GM18517 (cell line): ENCODE results near the gene SLC35D2.
"Not testable (repeated sequence)": the region's sequence is repeated elsewhere in the genome, so short reads cannot be mapped to it uniquely, and the experiment has no call there.

Experiments
- ATAC-seq: cut with Tn5 transposase; IDR thresholded peaks from one replicate; pipeline ENCODE4 v1.9.1; 2021; ENCODE audit warnings: mild to moderate bottlenecking, moderate library complexity; ENCODE audit not compliant: unreplicated experiment

SLC35D2 gene

GRCh38 chr9:96361668-96362067, 21.8 kb downstream of the SLC35D2 start:
- ATAC-seq = no peak

DNA sequence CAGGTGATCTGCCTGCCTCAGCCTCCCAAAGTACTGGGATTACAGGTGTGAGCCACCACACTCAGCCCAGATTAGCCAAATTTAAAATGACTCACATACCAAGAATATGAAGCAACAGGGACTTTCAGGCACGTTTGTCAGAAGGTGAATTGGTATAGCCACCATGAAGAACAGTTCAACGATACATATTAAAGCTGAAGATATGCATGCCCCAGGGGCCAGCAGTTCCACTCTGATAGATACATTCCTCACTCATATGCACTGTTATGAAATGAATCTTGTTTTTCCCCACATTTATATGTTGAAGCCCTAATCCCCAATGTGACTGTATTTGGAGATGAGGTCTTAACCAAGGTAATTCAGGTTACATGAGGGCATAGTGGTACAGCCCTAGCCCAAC, 22.5 kb downstream of the SLC35D2 start:
- ATAC-seq = no peak

GRCh38 chr9:96360523-96360922, 23.0 kb downstream of the SLC35D2 start:
- ATAC-seq = not testable (repeated sequence)

DNA sequence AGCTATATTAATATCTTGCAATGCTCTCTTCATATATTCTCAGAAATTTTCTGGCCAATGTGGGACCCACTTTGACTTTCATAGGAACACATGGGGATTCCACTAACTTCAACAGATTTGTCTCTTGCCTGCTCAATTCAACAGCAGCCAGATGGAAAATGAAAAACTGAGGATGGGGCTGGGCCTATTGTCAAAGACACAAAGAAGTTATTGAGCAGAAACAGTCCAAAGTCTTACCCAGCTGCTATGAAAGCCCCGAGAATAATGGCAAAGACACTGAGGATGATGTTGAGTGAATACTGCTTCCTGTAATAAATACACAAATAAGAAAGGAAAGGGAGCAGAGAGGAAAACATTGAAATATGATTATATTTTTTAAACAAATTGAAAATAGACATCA, 32.6 kb downstream of the SLC35D2 start:
- no peak for ATAC-seq

DNA sequence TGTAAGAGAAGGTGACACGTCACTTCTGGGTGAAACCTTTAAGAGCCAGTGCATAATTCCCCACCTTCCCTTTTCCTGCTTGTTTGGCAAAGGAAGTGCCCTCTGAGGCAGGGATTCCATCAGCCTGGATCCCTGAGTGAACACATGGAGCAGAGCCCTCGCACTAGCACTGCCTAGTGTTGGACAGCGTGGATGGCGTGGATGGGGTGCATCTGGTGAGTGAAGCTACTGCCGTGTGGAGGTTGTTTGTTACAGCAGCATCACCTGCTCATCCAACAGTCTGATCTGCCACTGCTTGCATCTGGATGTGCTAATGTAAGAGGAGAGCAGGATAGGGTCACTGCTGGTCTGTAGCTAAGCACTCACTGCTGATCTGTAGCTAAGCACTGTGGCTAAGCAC, 35.2 kb downstream of the SLC35D2 start:
- no peak for ATAC-seq

DNA sequence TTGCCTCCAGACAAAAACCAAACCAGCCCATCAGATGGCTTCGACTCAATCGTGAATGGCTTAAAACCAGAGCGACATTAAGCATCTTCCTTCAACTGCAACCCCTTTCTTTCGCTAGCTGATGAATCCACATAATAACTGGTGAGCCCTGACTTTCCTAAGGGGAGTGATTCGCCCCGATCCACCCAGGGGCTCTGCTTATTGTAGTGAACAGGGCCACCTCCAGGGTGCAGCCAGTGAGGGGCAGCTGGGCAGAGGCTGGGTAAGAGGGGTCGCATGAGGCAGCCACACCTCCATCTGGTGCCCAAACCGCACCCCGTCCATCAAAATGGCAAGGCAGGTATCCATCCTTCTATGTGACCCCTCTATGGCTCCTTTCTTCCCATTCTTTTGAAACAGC, 38.0 kb downstream of the SLC35D2 start:
- no peak for ATAC-seq

DNA sequence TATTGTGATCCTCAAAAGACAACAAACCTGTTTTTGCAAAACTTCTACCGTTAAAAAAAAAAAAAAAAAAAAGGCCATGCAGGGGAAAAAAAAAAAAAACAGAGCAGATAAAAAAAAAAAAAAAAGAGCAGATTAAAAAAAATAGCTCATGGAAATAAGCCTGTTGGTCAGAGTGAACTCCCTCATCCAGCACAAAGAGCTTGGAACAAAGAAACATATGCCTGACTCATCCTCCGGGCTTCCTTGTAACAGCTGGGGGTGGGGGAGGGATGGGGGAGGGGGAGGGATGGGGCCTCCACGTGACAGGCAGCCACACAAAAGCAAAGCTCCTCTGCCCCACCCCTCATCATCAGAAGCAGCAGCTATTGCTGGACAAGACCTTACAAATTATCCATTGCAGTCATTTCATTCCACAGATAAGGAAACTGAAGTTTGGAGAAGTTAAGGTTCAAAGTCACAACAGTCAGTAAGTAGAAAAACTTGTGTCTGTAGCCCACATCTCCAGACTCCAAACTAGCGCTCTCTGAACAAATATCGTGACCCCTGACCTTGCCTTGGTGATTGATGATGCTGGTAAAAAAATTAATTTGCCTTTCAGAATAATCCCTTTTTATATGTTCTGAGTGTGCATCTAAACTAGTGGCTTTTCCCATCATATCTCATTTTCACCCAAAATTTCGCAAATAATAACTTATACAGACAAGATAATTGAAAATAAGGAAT, 38.9 kb downstream of the SLC35D2 start:
- no peak for ATAC-seq

DNA sequence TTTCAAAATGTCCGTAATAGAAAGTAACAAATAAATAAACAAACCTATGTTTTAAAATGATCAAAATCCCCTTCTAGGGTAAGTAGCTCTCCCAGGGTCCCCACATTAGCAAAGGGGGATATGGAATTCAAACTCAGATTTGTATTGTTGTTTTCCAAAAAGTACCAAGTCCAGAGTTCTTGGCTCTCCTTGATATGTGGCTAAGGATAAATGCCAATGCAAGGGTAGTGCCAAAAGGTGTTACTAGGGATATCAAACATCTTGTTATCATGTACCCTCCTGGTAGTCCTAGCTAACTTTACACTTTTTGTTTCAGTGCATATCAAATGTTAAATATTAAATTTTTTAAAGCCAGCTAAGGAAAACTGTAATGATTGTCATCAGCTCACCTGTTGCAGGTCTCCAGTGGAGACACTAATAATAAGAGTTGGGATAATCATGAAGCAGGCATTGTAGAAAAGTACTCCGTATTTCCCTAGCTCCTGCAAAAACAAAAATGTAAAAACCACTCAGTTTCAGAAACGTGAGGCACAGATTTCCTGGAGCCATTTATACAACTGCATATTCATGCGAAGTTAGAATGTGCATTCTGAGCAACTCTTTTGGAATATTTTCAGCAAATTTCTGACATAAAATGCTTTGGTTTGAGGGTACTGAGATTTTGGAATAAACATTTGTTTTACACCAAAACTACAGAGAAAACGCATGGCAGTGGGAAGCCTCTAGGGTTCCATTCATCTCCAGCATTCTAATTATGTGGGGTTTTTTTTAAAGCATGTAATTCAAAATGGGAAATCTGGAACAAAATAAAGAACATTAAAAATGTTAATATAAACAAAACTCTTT, 39.8 kb downstream of the SLC35D2 start:
- ATAC-seq = no peak

DNA sequence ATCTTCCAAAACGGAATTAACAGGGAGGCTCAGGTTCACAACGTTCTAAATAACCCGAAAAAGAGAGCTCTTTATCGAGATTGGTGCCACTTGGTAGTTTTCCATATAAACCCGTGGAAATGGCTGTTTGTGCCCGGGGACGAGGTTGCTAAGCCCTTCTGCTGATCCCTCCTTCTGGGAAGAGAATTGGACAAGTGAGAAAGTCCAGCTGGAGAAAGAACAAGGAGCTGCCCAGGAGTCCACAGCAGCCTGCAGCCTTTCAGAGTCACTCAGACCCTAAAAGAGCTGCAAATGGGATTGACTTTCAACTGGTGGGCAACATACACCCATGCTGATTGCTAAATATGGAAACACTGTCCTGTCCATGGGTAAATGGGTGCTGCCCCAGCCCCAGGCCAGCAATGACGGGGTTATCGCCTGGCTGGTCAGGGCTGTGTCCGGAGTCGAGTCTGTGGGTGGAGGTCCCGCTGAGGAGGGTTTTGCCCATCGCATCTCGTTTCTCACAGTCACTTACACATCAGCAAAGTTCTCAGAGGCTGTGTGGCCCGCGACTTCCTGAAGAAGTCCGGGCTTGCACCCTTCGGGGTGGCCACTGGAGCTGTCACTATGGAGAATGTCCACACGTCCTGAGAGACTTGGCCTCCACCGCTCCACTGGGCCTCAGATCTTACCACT, 40.8 kb downstream of the SLC35D2 start:
- no peak for ATAC-seq

GRCh38 chr9:96340707-96341106, 42.8 kb downstream of the SLC35D2 start:
- ATAC-seq = no peak

- ATAC-seq = no peak
Observed at GRCh38 chr9:96338299-96338698, 45.2 kb downstream of the SLC35D2 start.

DNA sequence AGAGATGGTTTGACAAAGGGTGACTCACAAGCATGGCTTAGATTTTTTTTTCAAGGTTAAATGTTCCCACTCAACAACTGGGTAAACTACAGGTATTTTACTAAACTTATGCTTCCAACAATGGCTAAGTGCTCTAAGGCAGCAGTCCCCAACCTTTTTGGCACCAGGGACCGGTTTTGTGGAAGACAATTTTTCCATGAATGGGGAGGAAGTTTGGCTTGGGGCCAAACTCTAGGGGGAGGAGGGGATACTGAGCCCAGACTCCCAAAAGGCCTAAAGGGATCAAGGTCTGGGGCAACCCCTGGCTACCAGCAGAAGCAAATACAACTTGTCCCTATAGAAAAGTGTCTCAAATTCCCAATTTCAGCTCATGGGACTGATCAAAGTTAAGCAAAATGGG, 49.6 kb downstream of the SLC35D2 start:
- no peak for ATAC-seq

GRCh38 chr9:96331236-96331947, 52.1 kb downstream of the SLC35D2 start:
- ATAC-seq = no peak

GRCh38 chr9:96327694-96328352, 55.7 kb downstream of the SLC35D2 start:
- ATAC-seq = no peak

DNA sequence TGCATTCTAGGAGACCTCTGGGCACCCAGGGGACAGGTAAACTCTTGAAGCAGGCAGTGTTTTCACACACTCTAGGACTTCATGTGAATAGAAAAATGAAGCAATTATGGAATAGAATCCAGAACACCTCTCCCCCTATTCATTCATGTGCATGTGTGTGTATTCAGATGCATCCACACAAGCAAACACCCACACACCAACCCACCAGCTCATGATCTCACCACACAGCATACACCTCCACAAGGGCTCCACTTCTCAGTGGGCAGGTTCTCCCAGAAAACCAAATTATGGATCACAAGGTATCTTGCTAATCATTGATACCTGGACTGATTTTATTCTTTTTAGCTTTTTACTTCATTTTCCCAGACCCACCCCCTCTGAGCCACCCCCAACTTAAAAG, 60.3 kb downstream of the SLC35D2 start:
- ATAC-seq = no peak

DNA sequence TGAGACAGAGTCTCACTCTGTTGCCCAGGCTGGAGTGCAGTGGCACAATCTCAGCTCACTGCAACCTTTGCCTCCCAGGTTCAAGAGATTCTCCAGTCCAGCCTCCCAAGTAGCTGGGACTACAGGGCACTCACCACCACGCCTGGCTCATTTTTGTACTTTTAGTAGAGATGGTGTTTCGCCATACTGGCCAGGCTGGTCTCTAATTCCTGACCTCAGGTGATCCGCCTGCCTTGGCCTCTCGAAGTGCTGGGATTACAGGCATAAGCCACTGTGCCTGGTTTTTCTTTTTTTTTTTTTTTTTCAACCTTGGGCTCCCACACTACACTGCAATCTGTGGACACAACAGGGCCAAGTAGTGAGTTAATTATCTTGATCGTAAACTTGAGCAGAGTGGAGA, 60.8 kb downstream of the SLC35D2 start:
- ATAC-seq = not testable (repeated sequence)

DNA sequence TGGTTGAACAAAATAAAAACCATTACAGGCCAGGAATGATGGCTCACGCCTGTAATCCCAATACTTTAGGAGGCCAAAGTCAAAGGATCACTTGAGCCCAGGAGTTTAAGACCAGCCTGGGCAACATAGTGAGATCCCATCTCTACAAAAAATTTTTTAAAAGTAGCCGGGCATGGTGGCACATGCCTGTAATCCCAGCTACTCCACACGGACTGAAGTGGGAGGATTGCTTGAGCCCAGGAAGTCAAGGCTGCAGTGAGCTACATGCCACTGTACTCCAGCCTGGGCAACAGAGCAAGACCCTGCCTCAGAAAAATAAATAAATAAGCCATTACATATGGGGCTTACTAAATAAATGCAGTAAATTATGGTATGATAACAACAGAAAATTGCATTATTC, 61.3 kb downstream of the SLC35D2 start:
- not testable (repeated sequence) for ATAC-seq

DNA sequence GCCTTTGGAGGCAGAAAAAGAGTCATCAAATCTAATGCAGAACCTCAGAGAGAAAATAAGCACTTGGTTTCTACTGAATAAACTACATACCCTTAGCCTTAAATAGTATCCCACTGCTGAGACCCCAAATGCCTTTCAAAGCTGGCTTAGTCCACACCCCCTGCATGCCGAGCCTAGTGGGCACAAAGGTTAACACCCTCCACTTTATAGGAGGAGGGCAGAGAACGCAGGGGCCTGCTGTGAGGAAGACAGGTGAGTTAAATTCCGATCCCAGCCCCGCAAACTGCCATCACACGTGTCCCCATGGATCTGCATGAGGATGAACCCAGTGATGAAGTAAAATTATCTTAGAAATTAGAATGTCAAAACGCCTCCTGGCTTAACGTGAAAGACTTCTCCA, 62.0 kb downstream of the SLC35D2 start:
- no peak for ATAC-seq

DNA sequence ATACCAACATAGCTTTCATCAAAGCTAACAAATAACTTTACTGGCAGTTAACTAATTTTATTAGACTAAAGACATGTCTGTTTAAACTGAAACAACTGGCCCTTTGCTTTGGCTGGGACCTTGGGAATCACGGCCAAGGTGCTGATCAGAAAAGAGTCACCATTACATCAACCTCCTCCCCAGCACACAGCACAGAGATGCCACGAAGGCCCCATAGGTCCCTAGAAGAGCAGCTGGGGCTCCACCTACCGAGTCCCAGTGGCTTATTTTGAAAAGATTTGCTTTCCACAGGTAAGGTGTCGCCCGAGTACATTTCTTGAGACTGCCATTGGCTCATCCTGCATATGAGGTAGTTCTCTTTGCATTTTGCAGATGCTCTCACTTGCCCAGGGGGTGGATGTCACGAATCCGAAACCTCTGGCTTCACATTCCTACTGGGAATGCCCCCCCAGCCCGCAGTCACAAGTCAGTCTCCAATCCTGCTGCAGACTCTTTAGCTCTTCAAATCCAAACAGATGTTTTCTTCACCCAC, 62.7 kb downstream of the SLC35D2 start:
- no peak for ATAC-seq

DNA sequence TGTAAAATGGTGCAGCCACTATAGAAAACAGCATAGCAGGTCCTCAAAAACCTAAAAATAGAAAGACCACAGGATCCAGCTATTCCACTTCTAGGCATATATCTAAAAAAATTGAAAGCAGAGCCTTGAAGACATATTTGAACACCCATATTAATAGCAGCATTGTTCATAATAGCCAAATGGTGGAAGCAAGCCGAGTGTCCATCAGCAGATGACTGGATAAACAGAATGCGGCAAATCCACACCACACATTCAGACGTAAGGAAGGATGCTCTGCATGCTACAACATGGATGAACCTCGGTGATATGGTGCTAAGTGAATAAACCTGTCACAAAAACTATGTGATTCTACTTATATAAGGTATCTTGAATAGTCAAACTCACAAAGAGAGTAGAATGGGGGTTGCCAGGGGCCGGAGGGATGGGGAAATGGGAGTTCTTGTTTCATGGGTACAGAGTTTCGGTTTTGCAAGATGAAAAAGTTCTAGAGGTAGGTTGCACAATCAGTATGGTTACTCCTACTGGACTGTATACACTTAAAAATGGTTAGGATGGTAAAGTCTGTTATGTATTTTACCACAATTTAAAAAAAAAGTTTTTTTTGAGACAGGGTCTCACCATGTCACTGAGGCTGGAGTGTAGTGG, 64.5 kb downstream of the SLC35D2 start:
- ATAC-seq = no peak
